Mononuclear cell (primary cell): ENCODE measurements around the gene KLHL8. TPM values are rescaled to one million over a fixed set of nuclear protein-coding genes. Genes with fewer than 3 reads are reported as not detected.
A peak's percentile ranks its signal among the peaks of the same experiment; 100 is the strongest.

Experiments used
- H3K27me3 ChIP-seq: 2 replicates; pipeline ENCODE4 v1.6.0; 2011; ENCODE audit warnings: low read length, control low read depth; ENCODE audit not compliant: insufficient read depth
- H3K4me1 ChIP-seq: 2 replicates; pipeline ENCODE4 v1.5.1; 2011; ENCODE audit warnings: mild to moderate bottlenecking, low read length, control low read depth; ENCODE audit not compliant: insufficient read depth
- H3K4me3 ChIP-seq: 2 replicates; pipeline ENCODE4 v1.5.1; 2011; ENCODE audit warnings: mild to moderate bottlenecking, low read length, moderate library complexity
- H3K9me3 ChIP-seq: 2 replicates; pipeline ENCODE4 v1.5.1; 2011; ENCODE audit warnings: low read depth, mild to moderate bottlenecking, control low read depth, low read length
- total RNA-seq: library from RNA; depleted of rRNA; stranded (reverse); fragments of >200 nt; gene quantifications from one replicate; pipeline ENCODE4 v1.2.3, GENCODE V29; 2012

The KLHL8 gene
- total RNA-seq, 1 donor: 14.1 TPM

GRCh38 chr4:87211249-87211952 lies 9.0 kb downstream of the KLHL8 start:
- H3K4me1 ChIP-seq: peaks cover 20% of the 10 kb centered on the region
- H3K4me3 ChIP-seq: no peak overlapping the region
- H3K9me3 ChIP-seq: no peaks in the 10 kb centered on the region
- H3K27me3 ChIP-seq: no peaks in the 10 kb centered on the region

DNA sequence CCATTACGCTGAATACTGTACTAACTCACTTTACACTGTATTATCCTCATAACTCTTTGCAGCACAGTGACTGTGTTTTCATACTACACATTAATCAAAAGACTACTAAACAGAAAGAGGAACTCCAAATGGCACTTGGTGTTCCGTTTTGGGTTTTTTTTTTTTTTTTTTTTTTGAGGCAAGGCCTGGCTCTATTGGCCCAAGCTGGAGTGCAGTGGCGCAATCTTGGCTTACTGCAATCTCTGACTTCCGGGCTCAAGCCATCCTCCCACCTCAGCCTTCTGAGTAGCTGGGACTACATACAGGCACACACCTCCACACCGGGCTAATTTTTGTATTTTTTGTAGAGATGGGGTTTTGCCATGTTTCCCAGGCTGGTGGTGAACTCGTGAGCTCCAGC lies 10.7 kb downstream of the KLHL8 start:
- Histone ChIP-seq H3K4me1 (peaks cover 20% of the 10 kb centered on the region), H3K4me3 (peak overlapping the region; percentile 34), H3K27me3 (no peaks in the 10 kb centered on the region), H3K9me3 (no peaks in the 10 kb centered on the region)

DNA sequence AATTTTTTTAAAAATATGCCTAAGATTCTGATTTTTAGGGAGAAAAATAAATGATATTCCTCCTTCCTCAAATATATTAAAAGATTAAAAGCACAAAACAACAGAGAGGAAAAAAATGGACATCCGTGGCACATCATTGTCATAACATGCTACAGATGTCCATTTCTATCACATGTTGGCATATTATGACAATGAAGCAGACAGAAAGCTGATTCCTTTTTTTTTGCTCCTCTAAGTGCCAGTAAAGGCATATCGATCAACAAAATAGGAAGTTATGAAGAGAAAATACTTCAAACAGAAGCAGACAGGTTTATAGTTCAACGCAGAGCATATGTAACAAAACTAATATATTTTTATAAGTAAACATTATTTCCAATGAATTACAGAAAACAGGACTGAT lies 11.2 kb downstream of the KLHL8 start:
- Histone ChIP-seq H3K4me3 (peak overlapping the region; percentile 34), H3K4me1 (peaks cover 20% of the 10 kb centered on the region), H3K27me3 (no peaks in the 10 kb centered on the region)

GRCh38 chr4:87204559-87204958 lies 15.9 kb downstream of the KLHL8 start:
- no peaks in the 10 kb centered on the region for H3K9me3 ChIP-seq
- H3K4me3 ChIP-seq: no peak overlapping the region
- H3K4me1 ChIP-seq: peaks cover 3% of the 10 kb centered on the region
- H3K27me3 ChIP-seq: no peaks in the 10 kb centered on the region

More for the DNA sequence above, 11.2 kb downstream of the KLHL8 start:
- no peaks in the 10 kb centered on the region for H3K9me3 ChIP-seq

DNA sequence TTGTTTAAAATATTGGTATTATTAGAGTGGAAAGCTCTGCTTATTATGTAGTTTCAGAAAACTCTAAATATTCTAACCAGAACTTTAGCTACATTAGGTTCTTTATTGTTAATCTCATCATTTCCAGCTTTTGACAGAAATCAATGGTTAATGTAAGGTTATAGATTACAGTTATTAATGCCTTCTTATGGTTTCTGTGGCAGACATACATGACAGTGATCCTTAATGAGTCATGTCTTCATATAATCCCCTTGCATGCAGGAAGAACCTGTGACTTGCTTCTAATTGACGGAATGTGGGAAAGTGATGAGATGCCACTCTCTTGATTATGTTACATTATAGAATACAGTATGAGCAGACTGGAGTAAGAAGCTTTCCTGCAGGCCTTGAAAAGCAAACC lies 23.5 kb downstream of the KLHL8 start:
- Histone ChIP-seq H3K4me1 (no peaks in the 10 kb centered on the region), H3K27me3 (no peaks in the 10 kb centered on the region), H3K4me3 (no peak overlapping the region), H3K9me3 (no peaks in the 10 kb centered on the region)

- H3K4me3 ChIP-seq: no peak overlapping the region
- no peaks in the 10 kb centered on the region for H3K9me3 ChIP-seq
- H3K27me3 ChIP-seq: no peaks in the 10 kb centered on the region
- H3K4me1 ChIP-seq: no peaks in the 10 kb centered on the region
These were observed 24.3 kb downstream of the KLHL8 start for GRCh38 chr4:87196146-87196545.

GRCh38 chr4:87193958-87194675 lies 26.3 kb downstream of the KLHL8 start:
- H3K4me3 ChIP-seq: no peak overlapping the region
- no peaks in the 10 kb centered on the region for H3K27me3 ChIP-seq
- no peaks in the 10 kb centered on the region for H3K4me1 ChIP-seq
- no peaks in the 10 kb centered on the region for H3K9me3 ChIP-seq

DNA sequence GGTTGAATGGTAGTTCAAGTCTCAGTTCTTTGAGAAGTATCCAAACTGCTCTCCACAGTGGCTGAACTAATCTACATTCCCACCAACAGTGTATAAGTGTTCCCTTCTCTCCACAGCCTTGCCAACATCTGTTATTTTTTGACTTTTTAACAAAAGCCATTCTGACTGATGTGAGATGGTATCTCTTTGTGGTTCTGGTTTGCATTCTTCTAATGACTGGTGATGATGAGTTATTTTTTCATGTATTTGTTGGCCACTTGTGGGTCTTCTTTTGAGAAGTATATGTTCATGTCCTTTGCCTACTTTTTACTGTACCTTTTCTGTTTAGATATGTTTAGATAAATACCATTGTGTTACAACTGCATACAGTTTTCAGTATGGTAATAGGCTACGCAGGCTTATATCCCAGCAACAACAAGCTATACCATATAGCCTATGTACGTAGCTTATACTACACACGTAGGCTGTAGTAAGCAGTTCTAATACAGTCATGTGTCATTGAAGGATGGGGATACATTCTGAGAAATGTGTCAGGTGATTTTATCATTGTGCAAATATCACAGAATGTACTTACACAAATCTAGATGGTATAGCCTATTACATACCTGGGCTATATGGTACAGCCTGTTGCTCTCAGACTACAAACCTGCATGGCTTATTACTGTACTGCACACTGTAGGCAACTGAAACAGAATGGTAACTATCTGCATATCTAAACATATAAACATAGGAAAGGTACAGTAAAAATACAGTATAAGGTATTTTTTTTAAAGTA lies 28.1 kb downstream of the KLHL8 start:
- Histone ChIP-seq H3K9me3 (no peaks in the 10 kb centered on the region), H3K4me3 (no peak overlapping the region), H3K4me1 (no peaks in the 10 kb centered on the region), H3K27me3 (no peaks in the 10 kb centered on the region)

DNA sequence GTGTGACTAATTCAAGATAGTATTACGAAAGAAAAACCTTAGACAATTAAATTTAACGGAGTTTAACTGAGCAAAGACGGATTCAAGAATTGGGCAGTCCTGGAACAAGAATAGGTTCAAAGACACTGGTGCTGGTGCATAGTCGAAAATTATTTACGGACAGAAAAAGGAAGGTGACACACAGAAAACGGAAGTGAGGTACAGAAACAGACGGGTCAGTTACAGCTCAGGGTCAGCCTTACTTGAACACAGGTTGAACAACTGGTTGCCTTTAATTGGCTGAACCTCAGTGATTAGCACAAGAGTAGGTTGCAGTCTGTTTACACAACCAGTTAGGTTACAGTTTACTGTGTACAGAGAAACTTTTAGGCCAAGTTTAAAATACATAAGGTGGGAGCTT lies 31.5 kb downstream of the KLHL8 start:
- Histone ChIP-seq H3K9me3 (no peaks in the 10 kb centered on the region), H3K4me1 (no peaks in the 10 kb centered on the region), H3K4me3 (no peak overlapping the region), H3K27me3 (no peaks in the 10 kb centered on the region)

DNA sequence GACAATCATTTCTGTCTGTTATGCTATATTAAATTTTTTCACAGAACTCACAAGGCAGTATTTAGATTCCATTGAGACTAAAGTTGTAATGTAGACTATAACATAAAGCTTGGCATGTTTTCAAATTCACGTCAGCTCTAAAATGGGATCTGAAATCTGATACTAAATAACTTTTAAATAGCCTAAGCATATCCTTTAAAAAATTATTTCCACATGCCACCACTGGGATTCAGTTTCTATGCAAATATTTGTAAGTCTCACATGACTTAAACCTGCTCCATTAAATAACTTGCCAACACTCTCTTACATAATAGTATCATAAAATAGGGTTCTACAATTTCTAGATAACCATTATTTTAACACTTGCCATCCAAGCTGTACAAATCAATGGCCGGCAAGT lies 32.4 kb downstream of the KLHL8 start:
- no peaks in the 10 kb centered on the region for H3K9me3 ChIP-seq
- no peaks in the 10 kb centered on the region for H3K4me1 ChIP-seq
- no peak overlapping the region for H3K4me3 ChIP-seq
- H3K27me3 ChIP-seq: no peaks in the 10 kb centered on the region

DNA sequence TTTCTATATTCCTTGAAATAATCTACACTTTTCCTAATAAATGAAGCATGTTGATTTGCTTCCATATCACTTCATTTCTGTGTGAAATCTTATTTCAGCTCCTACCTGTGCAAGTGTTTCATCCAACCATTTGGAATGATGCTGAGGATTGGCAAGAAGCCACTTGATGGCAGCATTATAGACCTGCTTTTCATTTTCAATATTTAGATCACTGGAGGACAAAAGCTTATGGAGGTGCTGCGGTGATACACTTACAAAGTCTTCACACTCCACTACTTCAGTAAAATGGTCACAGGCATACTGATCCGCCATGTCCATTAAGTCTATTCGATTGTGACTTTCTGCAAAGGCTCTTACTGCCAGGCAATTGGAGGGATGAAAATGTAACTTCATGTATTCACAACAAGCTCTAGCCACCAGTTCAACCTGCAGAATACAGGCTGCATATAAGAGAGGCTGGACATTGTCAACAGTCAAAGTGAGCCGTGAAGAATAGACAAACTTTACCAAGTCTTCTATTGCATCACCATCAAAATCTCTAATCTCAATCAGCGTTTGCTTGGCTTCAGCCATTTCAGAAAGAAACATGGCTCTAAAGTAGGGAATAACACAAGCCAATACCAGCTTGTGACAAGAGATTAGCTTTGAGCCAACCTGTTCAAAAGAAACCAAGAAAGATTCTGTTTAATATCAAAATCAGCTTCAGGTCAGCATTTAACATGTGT lies 35.1 kb downstream of the KLHL8 start:
- Histone ChIP-seq H3K4me3 (no peak overlapping the region), H3K4me1 (no peaks in the 10 kb centered on the region), H3K9me3 (no peaks in the 10 kb centered on the region), H3K27me3 (no peaks in the 10 kb centered on the region)

DNA sequence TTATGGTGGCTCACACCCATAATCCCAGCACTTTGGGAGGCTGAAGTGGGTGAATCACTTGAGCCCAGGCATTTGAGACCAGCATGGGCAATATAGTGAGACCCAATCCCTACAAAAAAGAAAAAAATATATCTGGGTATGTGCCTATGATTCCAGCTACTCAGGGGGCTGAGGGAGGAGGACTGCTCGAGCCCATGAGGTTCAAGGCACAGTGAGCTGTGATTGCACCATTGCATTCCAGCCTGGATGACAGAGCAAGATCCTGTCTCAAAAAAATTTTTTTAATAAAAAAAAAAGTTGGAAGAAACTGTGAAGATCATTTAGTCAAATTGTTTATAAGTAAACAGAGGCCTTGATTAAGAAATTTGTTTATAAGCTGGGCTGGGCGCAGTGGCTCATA lies 39.7 kb downstream of the KLHL8 start:
- Histone ChIP-seq H3K9me3 (no peaks in the 10 kb centered on the region), H3K4me3 (no peak overlapping the region), H3K27me3 (no peaks in the 10 kb centered on the region), H3K4me1 (no peaks in the 10 kb centered on the region)

GRCh38 chr4:87179751-87180150 lies 40.7 kb downstream of the KLHL8 start:
- H3K9me3 ChIP-seq: no peaks in the 10 kb centered on the region
- H3K4me1 ChIP-seq: no peaks in the 10 kb centered on the region
- H3K4me3 ChIP-seq: no peak overlapping the region
- H3K27me3 ChIP-seq: no peaks in the 10 kb centered on the region

GRCh38 chr4:87174672-87175071 lies 45.7 kb downstream of the KLHL8 start:
- Histone ChIP-seq H3K27me3 (no peaks in the 10 kb centered on the region), H3K4me3 (no peak overlapping the region), H3K4me1 (no peaks in the 10 kb centered on the region), H3K9me3 (no peaks in the 10 kb centered on the region)

DNA sequence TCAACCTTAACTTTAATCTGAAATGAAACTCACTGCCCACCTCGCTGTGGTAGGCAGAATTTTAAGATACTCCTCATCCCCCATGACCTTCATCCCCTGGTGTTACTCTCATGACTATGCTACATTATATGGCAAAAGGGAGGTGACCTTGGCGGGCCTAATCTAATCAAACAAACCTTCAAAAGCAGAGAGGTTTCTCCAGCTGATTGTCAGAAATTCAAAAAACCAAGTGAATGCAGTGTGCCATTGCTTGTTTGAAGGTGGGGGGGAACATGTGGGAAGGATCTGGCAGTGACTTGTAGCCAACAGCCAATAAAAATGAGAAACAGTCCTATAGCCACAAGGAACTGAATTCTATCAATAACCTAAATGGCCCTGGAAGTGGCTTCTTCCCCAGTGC lies 48.5 kb downstream of the KLHL8 start:
- Histone ChIP-seq H3K4me1 (no peaks in the 10 kb centered on the region), H3K27me3 (no peaks in the 10 kb centered on the region), H3K4me3 (no peak overlapping the region), H3K9me3 (no peaks in the 10 kb centered on the region)
